GM18867 (cell line): ENCODE results near the gene FHOD3.
A peak's percentile ranks its signal among the peaks of the same experiment; 100 is the strongest.

ENCODE experiments used
- ATAC-seq: cut with Tn5 transposase; IDR thresholded peaks from one replicate; pipeline ENCODE4 v1.9.1; 2021; ENCODE audit warnings: mild to moderate bottlenecking, moderate library complexity; ENCODE audit not compliant: unreplicated experiment

Gene FHOD3

GRCh38 chr18:36403896-36404820 lies 106.6 kb downstream of the FHOD3 start:
- no peak for ATAC-seq

GRCh38 chr18:36405611-36406010 lies 108.1 kb downstream of the FHOD3 start:
- ATAC-seq: no peak

- no peak for ATAC-seq
Measured at GRCh38 chr18:36406805-36407204, 109.3 kb downstream of the FHOD3 start.

DNA sequence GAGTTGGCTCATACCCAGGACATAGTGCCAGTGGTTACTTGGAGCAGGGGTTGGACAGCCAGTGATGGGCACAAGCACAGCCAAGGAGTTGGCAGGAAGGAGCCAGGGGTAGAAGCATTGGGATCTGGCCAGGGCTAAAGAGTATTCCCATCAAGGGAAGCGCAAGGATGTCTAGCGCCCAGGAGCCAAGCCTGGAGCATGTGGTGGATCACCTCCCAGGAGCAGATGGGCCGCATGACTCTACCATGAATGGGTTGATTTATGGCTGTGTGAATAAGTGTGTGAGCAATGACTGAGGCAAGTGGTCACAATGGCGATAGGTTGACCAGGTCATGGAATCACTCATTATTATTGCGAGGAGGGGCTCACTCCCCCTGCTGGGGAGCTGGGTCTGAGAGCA lies 111.1 kb downstream of the FHOD3 start:
- no peak for ATAC-seq

GRCh38 chr18:36409779-36410178 lies 112.3 kb downstream of the FHOD3 start:
- no peak for ATAC-seq

- ATAC-seq: no peak
Measured at GRCh38 chr18:36410346-36410745, 112.8 kb downstream of the FHOD3 start.

GRCh38 chr18:36411745-36412168 lies 114.2 kb downstream of the FHOD3 start:
- ATAC-seq: peak; percentile 46

DNA sequence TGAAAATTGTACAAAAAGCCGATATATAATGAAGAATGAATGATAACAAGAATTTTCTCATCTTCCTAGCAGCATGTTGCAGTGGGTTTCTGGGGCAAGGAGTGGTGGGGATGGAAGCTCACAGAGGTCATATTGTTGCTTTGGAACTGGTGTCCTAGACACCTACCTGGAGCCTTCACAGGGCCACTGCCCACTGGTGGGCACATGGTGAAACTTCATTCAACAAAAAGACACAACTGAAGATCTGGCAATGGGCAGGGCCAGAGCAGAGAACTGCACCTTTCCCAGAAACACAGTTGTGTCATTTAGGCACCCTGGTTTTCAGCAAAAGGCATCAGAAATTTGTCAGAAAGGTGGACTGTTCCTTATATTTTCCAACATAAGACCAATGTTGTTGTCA lies 115.3 kb downstream of the FHOD3 start:
- ATAC-seq: peak; percentile 74

DNA sequence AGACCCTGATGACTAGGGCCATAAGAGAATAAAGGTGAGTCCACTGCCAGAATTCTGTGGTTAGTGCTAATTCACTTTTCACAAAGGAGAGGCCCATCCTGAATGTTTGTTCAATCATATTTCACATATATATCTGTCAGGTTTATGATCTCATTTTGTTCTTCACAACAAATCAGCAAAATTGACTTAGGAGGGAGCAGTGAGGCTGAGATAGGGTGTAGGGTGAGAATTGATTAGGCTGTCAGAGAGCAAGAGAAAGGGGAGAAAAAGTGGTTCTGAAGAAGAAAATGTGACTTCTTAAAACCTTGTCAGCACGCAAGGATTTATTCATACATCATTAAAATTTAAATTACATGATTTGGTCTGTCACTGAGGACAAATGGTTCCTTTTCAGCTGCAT lies 117.7 kb downstream of the FHOD3 start:
- no peak for ATAC-seq

GRCh38 chr18:36415625-36416024 lies 118.1 kb downstream of the FHOD3 start:
- no peak for ATAC-seq

DNA sequence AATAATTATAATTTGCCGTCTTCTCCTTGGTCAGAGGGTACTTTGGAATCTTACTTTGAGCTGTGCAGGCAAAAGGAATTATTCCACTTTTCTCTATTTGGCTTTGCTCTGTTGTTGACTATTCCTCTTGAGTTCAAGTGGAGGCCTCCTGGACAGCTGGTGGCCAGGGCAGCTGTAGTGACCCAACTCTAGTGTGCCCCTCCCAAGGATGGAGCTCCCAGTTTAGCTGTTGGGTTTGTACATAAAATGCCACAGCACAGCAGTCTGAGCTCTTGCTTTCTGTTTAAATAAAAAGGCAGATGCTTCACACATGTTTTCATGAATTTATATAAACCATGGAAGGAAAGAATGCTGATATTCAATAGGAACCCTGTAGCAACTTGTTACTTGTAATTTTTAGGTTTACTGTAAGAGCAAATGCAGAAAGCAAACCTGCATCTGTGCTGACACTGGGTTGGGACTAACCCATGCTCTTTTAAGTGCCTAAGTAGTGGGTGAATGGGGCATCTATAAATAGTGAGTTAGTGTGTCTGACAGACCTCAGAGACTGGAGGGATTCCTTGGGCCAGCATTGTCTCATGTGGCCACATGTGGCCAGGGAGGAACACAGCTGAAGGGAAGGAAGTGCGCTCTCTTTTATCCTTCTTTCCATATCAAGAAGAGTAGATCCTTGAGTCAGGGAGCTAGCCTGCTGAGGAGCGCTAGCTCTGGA lies 121.8 kb downstream of the FHOD3 start:
- no peak for ATAC-seq

- ATAC-seq: peak; percentile 94
Measured at GRCh38 chr18:36419900-36420531, 122.5 kb downstream of the FHOD3 start.

- peak; percentile 21 for ATAC-seq
Measured at GRCh38 chr18:36420826-36421225, 123.3 kb downstream of the FHOD3 start.

DNA sequence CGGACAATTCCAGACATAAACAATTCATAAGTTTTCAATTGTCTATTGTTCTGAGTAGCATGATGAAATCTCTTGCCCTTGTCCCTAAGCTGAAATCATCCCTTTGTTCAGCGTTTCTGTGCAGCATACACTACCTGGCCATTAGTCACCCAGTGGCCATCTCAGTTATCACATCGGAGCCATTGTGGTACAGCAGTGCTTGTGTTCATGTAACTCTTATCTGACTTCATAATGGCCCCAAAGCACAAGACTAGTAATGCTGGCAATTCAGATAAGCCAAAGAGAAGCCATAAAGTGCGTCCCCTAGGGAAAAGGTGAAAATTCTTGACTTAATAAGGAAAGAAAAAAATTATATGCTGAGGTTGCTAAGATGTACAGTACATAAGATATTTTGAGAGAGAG lies 127.2 kb downstream of the FHOD3 start:
- no peak for ATAC-seq

- ATAC-seq: no peak
Measured at GRCh38 chr18:36427369-36427768, 129.9 kb downstream of the FHOD3 start.

- ATAC-seq: no peak
Measured at GRCh38 chr18:36427831-36428230, 130.3 kb downstream of the FHOD3 start.

DNA sequence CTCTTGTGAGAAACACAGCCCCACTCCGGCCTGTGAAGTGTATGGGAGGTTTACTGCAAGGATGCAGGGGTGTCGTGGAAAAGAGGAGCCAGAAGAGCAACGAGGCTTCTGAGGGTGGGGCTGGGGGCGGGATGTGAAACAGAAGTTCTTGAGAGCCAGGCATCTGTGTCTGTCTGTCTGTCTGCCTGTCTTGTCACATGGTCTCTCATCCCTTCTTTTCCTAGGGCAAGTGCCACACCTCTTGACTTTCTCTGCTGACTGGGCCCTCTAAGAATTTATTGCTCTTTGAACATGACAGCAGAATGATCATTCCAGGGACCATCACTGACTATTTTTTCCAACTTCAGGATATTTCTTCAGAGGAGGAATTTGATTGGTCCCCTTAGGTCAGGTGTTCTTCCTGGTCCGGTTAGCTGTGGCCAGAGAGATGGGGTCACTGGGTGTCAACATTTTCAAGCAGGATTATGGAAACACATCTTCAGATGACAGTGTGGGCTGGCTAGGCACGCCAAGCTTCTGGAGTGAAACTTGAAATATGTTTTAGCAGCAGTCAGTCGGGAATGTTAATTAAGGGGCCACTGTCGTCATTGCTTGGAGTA lies 131.0 kb downstream of the FHOD3 start:
- no peak for ATAC-seq

DNA sequence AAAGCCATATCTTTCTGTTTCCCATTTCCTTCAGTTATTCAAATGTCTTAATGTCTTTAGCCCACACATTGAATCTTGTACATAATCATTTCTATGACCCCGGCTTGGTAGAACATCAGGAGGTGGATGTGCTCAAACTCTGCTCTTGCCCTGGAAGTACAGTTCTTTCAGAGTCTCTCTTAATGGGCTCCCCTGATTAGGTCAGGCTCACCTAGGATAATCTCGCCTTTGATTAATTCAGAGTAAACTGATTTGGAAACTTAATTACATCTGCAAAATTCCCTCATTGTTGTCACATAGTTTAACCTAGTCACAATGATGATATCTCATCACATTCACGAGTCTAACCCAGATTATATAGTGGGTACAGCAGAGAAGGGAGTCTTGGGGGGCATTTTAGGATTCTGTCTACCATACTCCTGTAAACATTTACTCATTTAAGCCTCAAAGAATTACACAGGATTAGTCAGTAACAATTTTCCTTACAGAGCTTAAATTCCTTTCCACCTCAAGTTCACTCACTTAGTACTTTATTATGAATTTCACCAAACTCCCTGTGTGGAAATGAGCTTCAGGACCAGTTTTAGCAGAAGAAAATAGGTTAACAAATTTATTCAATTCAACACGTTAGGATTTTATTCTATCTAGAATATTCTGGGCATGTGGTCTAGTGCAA lies 135.5 kb downstream of the FHOD3 start:
- ATAC-seq: no peak

DNA sequence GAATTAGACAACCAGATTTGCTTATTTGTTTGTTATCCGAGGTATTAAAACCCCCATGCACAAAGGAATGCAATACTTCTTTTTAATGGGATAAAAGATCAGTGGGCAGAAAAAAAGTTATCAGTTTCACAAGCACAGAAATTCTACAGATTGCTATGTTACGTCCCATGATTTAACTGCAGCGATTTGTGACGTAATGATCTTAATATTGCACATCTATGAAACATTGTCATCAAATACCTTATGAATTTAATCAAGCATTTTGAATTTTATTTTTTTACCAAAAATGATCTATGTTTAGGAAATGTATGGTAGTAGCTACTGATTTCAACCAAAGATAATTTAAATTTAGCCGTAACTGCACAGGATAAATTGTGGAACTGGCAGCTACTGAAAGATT lies 138.9 kb downstream of the FHOD3 start:
- no peak for ATAC-seq

DNA sequence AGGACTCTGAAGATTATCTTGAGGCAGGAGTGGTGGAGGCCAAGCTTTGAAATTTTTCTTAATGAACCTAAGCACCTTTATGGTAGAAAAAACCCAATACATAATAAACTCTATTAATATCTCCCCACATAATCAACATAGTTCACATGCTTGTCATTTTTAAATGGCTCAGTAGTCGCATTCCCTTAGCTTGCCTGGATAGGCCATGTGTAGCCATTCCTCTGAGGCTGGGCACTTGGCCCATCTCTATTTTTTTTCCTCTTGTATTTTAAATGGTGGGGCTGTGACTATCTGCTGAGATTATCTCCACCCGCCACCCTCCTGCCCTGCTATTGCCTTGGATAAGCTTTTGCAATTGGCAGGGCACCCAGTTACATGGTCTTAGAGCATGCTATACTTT lies 143.1 kb downstream of the FHOD3 start:
- ATAC-seq: no peak
